Stimulated activated CD4-positive, alpha-beta T cell treated with anti-CD3 and anti-CD28 coated beads, Interleukin-12 subunit alpha, Interleukin-12 subunit beta, amount 100 ng/mL, for 4 hours (primary cell): Measurements from ENCODE around the gene RAPGEF2.
"Not testable (repeated sequence)": the region's sequence is repeated elsewhere in the genome, so short reads cannot be mapped to it uniquely, and the experiment has no call there.

Source experiments
- DNase-seq: peaks from one replicate; pipeline ENCODE4 v3.0.0-alpha.2; 2020

RAPGEF2 gene

DNA sequence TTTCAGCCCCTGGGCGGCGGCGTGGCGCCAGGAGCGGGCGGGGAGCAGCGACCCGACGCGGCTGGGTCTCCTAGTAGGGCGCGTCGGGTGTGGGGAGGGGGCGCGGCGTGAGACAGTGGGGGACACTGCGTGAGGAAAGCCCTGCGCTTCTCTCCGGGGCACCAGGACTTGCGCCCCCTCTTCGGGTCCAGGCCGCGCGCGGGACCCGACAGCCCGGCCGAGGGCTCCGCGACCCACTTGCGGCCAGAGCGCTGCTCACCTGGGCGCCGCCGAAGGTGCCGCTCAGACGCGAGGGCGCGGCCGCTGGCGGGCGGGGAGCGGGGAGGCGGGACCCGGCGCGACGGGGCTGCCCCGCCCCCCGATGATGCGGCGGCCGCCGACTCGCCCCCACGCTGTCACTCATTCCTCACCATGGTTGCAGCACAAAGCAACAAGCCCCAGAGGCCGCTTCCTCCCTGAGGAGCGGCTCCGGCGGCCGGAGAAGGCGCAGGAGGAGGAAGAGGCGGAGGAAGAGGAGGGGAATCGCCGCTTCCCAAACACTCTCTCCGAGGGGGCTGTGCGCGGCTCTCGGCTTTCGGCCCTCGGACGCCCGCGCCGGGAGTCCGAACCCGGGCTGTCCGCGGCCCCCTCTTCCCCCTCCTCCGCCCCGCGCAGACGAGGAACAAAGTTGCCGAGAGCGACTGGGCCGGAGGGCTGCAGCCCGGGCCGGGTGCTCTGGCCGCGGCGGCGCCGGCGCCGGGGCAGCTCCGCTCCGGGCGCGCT lies at the start of gene RAPGEF2:
Gene RAPGEF2, plus strand, starts transcription at position 458 of the 762 bp plus-strand sequence. CDS start 1,084 bp downstream, outside the sequence.
- peak; percentile 82 for DNase-seq

GRCh38 chr4:159055833-159056232 lies 47.0 kb upstream of the RAPGEF2 start:
- DNase-seq = no peak

GRCh38 chr4:159060161-159060560 lies 42.7 kb upstream of the RAPGEF2 start:
- DNase-seq = no peak

GRCh38 chr4:159062381-159062780 lies 40.5 kb upstream of the RAPGEF2 start:
- no peak for DNase-seq

- DNase-seq = no peak
Measured at GRCh38 chr4:159065513-159066240, 37.2 kb upstream of the RAPGEF2 start.

- DNase-seq = not testable (repeated sequence)
Measured at GRCh38 chr4:159068139-159068538, 34.7 kb upstream of the RAPGEF2 start.

- DNase-seq = no peak
Measured at GRCh38 chr4:159069922-159070321, 33.0 kb upstream of the RAPGEF2 start.

DNA sequence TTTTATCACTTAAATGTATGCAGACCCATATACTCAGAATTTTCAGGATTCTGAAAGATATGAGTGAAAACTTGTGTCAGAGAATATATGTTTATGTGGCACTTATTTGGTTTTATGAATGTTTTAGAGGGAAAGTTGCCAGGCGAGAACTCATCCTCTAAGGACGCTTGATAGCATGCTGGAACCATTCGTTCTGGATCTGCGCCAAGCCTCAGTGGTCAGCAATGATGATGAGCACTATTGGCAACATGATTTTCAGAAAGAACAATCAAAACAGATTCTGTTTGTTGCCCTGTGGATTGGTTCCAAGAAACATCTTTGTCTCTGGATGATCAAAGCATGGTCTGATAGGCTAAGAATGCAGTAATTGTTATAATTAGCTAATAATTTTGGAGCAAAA lies 32.1 kb upstream of the RAPGEF2 start:
- no peak for DNase-seq

DNA sequence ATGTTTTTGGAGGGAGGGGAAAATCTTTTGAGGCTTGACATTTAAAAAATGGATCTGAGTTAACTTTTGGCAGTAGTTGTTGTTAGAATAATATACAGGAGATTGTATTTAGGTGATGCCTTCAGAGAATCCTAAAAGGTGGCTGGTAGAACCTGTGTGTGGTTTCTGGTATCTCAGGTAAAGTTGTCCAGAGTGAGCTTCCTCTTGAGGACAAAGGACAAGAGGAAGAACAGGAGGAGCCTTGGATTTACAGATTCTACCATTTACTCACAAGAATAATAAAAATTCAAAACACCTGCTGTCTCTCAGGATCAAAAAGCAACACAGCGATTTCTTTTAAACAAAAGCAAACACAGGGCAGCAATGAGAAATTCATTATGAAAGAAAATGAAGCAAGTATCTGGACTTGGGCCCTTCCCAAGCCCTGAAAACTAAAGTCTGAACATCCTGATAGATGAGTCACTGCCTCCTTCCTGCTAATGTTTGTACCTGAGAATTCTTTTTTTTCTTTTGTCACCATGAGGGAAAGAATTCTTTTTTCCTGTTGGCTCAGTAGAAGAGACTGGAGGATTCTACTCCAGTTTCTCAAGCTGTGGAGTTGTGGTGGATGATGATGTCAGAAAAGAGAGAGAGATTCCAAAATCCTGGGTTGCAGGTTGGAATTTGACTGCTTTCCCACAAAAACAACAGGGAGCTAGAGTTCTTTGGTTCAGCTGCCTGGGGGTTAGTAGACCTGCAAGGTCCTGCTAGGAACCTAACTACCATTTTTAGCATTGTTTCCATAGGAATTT lies 31.5 kb upstream of the RAPGEF2 start:
- DNase-seq = no peak

GRCh38 chr4:159071969-159072765 lies 30.7 kb upstream of the RAPGEF2 start:
- no peak for DNase-seq

- no peak for DNase-seq
Measured at GRCh38 chr4:159075531-159075932, 27.3 kb upstream of the RAPGEF2 start.

GRCh38 chr4:159077018-159077417 lies 25.9 kb upstream of the RAPGEF2 start:
- DNase-seq = not testable (repeated sequence)

- no peak for DNase-seq
Measured at GRCh38 chr4:159077702-159078495, 25.0 kb upstream of the RAPGEF2 start.

GRCh38 chr4:159079074-159079473 lies 23.8 kb upstream of the RAPGEF2 start:
- no peak for DNase-seq

DNA sequence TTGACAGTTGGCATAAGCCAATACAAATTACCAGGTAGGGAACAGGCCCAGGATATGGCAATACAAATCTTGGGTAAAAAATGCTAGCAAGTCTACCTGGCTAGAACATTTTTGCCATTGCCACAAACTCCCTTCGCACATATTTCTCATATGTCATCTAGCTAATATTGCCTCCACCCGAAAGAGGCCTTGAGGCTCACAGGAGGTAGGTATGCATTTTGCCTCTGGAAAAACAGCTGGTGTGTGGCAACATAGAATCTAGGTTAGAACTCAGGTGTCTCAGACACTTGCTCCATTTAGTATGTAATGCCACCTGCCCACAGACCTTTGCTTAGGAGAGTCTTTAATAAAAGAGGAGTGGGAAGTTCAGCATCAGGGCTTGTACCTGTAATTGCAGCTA lies 16.3 kb upstream of the RAPGEF2 start:
- no peak for DNase-seq

DNA sequence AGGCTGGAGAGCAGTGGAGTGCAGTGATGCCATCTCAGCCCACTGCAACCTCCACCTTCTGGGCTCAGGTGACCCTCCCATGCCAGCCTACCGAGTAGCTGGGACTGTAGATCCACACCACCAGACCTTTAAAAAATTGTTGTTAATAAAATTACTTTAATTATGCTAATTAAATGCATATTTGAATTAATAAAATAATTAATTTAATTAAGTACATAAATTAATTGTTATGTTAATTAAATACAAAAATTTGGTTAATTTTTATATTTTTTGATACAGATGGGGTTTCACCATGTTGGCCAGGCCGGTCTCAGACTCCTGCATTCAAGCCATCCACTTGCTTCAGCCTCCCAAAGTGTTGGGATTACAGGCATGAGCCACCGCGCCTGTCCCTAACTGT lies 12.6 kb upstream of the RAPGEF2 start:
- no peak for DNase-seq

GRCh38 chr4:159094156-159094555 lies 8.7 kb upstream of the RAPGEF2 start:
- DNase-seq = not testable (repeated sequence)

DNA sequence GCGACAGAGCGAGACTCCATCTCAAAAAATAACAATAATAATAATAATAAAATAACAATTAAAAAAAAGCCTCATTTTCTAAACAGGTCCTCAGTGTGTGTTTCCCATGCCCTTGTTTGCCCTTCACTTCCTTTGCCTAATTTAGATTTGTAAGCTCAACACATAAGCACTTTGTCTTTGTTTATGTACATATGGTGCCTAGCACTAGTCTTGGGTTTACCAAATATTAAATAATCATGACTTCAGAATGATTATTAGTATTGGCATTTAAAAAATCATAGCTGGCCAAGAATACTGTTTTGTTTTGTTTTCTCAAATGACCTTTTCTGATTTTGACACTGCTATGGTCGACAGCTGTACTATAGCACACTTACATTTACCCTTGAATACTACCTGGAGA lies 6.4 kb upstream of the RAPGEF2 start:
- no peak for DNase-seq

DNA sequence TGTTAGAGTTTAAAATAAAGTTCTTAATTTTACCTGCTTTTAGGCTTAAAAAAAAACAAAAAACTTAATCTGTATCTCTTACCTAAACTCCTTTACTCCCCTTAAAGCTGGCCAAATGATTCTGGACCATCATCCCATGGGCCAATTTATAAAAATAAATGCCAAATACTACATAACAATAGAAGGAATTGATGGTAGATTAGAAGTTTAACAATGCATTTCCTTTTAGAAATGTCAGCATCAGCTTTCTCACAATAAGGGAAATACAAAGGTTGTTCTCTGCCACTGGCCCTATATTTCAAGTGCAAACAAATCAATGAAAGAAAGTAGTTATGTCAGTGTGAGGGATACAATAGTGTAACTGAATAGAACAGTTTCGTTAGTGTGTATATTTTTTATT lies 5.7 kb upstream of the RAPGEF2 start:
- no peak for DNase-seq

GRCh38 chr4:159097785-159098184 lies 5.1 kb upstream of the RAPGEF2 start:
- no peak for DNase-seq

DNA sequence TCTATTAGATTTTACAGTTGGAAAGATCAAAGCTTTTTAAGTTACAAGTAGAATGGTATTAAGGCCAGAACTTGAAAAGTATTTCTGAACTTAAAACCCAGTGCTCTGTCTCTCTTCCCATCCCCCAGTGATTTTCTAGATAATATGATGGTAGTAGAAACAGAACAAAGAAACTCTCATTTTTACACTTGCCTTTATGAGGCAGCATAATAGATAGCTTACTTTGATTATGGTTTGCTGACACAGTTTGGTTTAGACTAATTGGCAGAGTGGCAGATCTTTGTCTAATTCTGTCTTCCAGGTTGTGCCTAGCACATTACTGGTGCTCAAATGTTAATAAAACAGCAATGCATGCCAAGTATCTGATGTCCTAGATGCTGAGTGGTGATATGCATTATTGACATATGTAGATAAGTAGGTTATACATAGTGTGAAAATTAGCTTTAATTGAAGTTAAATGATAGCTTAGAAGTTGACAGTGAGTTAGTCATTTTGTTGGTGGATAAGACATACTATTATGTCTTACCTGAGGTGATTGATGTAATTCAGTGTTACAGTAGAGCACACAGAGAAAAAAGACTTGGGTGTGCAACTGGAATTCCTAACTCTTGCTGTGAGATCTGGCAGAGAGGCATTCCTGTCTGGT lies 4.3 kb upstream of the RAPGEF2 start:
- no peak for DNase-seq
